HEK293T (cell line): Measurements from ENCODE around the gene MAZ.

ENCODE experiments used
- ARNT ChIP-seq: fragments of 450-650 bp; IDR thresholded peaks from 2 replicates; pipeline ENCODE4 v1.6.1; 2017; ENCODE audit warnings: mild to moderate bottlenecking
- BHLHE40 ChIP-seq: fragments of 450-650 bp; IDR thresholded peaks from 2 replicates; pipeline ENCODE4 v1.6.1; 2016; ENCODE audit warnings: mild to moderate bottlenecking, moderate library complexity, borderline replicate concordance
- FOXA1 ChIP-seq: fragments of 450-650 bp; IDR thresholded peaks from 2 replicates; pipeline ENCODE4 v1.6.1; 2016; ENCODE audit warnings: mild to moderate bottlenecking
- FOXK2 ChIP-seq: fragments of 450-650 bp; IDR thresholded peaks from 2 replicates; pipeline ENCODE4 v1.6.1; 2016; ENCODE audit warnings: mild to moderate bottlenecking
- FOXM1 ChIP-seq: fragments of 450-650 bp; IDR thresholded peaks from 2 replicates; pipeline ENCODE4 v1.6.1; 2017; ENCODE audit warnings: mild to moderate bottlenecking, borderline replicate concordance
- HDGF ChIP-seq: fragments of 450-650 bp; IDR thresholded peaks from 2 replicates; pipeline ENCODE4 v1.6.1; 2017; ENCODE audit warnings: antibody characterized with exemption, borderline replicate concordance
- L3MBTL2 ChIP-seq: fragments of 450-650 bp; conservative IDR thresholded peaks from 2 replicates; pipeline ENCODE4 v1.6.1; 2016; ENCODE audit warnings: mild to moderate bottlenecking
- LEF1 ChIP-seq: fragments of 450-650 bp; IDR thresholded peaks from 2 replicates; pipeline ENCODE4 v1.6.1; 2017; ENCODE audit warnings: mild to moderate bottlenecking, borderline replicate concordance
- NFRKB ChIP-seq: fragments of 450-650 bp; IDR thresholded peaks from 2 replicates; pipeline ENCODE4 v1.6.1; 2016; ENCODE audit warnings: mild to moderate bottlenecking, moderate library complexity
- PKNOX1 ChIP-seq: fragments of 450-650 bp; IDR thresholded peaks from 2 replicates; pipeline ENCODE4 v1.6.1; 2016
- SP1 ChIP-seq: fragments of 450-650 bp; IDR thresholded peaks from 2 replicates; pipeline ENCODE4 v1.6.1; 2017
- SUZ12 ChIP-seq: fragments of 450-650 bp; IDR thresholded peaks from 2 replicates; pipeline ENCODE4 v1.6.1; 2016; ENCODE audit warnings: mild to moderate bottlenecking
- TARDBP ChIP-seq: fragments of 450-650 bp; IDR thresholded peaks from 2 replicates; pipeline ENCODE4 v1.6.1; 2016

- TF ChIP-seq BHLHE40 (no peak), SUZ12 (no peak), ARNT (no peak), FOXA1 (no peak), FOXM1 (no peak), HDGF (no peak), PKNOX1 (no peak), SP1 (no peak), TARDBP (no peak), NFRKB (no peak), L3MBTL2 (no peak), LEF1 (no peak), FOXK2 (no peak)
Measured at GRCh38 chr16:29825145-29826044, 19.1 kb downstream of the MAZ start.
